Measurements from ENCODE around the gene METTL8.

DNA sequence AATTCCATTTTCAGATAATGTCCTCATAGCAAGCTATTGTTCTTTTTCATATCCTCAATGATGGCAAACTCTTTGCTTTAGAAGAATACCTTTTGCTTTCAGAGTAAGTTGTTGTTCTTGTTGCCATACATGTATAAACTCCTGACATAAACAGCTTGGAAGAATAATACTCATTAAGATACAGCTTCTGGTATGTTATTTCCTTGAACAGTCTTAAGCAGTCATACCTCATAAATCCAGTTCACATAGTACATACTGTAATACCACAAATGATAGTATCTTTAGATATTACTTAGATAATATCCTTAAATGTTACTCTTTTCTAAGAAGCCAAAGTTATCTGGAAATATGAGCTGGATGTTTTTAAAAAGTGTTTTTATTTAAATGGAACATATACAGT lies 23.2 kb downstream of the METTL8 start:
- TF ChIP-seq, protein P1, sequence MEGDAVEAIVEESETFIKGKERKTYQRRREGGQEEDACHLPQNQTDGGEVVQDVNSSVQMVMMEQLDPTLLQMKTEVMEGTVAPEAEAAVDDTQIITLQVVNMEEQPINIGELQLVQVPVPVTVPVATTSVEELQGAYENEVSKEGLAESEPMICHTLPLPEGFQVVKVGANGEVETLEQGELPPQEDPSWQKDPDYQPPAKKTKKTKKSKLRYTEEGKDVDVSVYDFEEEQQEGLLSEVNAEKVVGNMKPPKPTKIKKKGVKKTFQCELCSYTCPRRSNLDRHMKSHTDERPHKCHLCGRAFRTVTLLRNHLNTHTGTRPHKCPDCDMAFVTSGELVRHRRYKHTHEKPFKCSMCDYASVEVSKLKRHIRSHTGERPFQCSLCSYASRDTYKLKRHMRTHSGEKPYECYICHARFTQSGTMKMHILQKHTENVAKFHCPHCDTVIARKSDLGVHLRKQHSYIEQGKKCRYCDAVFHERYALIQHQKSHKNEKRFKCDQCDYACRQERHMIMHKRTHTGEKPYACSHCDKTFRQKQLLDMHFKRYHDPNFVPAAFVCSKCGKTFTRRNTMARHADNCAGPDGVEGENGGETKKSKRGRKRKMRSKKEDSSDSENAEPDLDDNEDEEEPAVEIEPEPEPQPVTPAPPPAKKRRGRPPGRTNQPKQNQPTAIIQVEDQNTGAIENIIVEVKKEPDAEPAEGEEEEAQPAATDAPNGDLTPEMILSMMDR (IDR thresholded peaks at IDR 0.05): no peak
- TF ChIP-seq POLR2AphosphoS5 (IDR thresholded peaks at IDR 0.05) (no peak), POLR2A (IDR thresholded peaks at IDR 0.05) (no peak), EP300 (IDR thresholded peaks at IDR 0.05) (no peak)
